HG03095 (cell line): ENCODE measurements around the gene TMEM72.

Source experiments
- ATAC-seq: cut with Tn5 transposase; IDR thresholded peaks from one replicate; pipeline ENCODE4 v1.9.1; 2021; ENCODE audit warnings: moderate library complexity; ENCODE audit not compliant: unreplicated experiment

The TMEM72 gene

DNA sequence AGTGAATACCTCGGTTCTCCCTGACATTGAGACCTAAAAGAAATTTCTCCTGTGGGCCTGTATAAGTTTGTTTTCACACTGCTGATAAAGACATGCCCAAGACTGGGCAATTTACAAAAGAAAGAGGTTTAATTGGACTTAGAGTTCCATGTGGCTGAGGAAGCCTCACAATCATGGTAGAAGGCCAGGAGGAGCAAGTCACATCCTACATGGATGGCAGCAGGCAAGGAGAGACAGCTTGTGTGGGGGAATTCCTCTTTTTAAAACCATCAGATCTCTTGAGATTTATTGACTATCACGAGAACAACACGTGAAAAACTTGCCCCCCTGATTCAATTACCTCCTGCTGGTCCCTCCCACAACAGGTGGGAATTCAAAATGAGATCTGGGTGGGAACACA, 6.7 kb downstream of the TMEM72 start:
- no peak for ATAC-seq

DNA sequence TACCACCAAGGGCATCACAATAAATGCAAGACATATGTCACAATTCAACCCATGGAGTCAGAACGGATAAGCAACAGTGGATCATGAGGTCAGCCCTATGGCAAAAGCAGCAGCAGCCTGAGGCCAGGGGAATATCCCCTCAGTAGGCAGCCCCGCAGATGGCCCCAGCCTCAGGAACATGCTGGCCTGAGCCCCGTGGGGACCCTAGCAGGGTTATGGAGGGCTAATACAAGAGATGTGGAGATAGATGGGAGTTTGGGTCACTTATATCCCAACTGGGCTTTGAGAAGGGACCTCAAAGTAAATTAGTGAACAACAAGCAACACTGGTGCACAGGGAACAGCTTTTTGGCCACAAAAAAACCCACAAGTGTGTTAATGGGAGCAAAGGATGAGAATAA, 9.1 kb downstream of the TMEM72 start:
- no peak for ATAC-seq

DNA sequence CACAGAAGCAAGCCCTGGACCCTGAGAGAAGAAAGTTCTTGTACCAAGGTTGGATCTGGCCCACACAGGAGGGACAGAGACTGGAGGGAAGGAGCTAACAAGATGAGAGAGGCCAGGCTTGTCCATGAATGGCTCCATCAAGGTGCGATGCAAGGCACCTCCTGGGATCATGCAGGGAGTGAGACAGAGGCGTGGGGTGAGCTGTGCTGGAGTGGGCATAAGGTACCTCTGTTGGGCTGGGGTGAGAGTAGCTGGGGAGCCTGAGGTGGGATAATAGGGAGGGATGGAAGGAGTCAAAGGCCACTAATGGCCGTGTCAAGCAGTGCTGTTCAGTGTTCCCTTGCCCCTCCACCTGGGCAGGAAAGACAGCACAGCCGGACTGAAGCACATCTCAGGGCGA, 9.9 kb downstream of the TMEM72 start:
- ATAC-seq: no peak

DNA sequence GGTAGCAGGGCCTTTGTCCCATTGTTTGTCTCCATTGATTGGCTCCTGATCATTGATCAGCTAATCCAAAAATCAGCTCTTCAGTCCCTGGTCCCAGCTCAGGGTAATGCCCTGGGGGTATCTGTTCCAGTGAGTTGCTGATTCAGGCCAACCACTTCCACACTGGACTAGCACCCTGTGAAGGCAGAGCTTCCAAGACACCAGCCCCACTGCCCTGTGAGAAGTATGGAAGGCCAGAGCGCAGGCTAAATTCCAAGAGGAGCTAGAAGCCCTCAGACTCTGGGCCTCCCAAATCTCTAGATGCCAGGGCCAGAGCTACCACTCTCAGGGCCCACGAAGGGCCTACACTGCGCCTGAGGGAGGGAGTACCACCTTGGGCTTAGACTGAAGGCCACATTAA, 10.4 kb downstream of the TMEM72 start:
- ATAC-seq: no peak

DNA sequence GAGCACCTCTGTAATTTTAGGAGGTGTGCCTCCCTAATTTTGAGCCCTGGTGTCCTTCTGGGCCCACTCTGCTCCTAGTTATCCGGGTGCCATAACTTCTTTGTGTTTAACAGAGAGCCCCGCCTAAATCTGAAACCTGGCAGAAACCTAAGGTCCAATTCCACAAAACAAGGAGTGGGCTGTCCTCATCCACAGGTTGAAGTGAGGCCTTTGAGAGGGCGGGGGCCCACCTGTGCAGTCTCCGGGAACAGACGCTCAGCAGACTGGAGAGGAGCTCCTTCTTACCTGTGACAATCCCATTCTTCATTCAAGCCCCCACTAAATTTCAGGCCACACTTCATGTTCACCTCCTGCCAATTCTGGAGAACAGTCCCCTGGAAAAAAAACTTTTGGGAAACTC, 10.9 kb downstream of the TMEM72 start:
- ATAC-seq: no peak

DNA sequence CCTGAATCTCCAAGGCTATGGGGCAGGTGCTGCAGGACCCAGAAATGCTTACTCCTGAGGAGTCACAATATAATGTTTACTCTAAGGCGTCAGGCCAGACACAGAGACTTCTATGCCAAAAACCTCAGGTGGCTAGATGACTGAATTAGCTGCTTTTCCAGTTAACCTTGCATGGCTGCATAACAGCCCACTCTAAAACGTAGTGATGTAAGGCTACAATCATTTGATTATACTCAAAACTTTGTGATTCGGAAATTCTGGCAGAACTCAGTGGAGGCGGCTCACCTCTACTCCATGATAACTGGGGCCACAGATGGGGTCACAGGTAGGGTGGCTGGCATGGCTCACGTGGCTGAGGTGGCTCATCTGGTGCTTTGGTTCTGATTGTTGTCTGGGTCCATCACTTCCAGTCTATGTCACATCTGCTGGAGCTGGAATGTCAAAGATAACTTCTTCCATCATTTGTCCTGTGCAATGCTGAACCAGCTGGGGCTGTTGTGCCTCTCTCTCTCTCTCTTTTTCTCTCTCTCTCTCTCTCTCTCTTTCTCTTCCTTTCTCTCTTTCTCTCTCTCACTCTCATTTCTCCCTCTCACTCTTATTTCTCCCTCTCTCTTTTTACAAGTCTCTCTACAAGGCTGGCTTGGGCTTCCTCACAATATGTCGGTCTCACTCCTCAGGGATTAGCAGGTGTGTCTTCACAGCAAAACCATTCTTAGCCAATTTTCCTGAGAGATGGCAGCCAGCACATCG, 11.8 kb downstream of the TMEM72 start:
- ATAC-seq: no peak

DNA sequence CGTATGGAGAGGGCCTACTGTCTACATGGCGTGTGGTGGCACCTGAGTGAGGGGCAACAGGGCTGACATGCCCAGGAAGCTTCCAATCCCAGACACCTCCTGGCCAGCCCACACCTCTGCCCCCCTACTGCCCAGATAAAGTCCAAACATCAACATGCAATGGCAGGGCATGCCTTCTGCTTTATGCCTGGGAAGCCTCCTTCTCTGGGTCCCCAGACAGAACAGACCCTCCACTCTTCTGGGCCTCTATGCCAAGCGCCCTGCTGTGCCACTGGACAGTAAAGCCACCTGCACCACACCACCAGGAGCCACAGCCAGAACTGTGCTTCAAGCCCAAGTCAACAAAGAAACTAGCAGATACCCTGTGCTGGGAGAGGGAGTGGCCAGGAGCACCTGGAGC, 12.5 kb downstream of the TMEM72 start:
- ATAC-seq: no peak

DNA sequence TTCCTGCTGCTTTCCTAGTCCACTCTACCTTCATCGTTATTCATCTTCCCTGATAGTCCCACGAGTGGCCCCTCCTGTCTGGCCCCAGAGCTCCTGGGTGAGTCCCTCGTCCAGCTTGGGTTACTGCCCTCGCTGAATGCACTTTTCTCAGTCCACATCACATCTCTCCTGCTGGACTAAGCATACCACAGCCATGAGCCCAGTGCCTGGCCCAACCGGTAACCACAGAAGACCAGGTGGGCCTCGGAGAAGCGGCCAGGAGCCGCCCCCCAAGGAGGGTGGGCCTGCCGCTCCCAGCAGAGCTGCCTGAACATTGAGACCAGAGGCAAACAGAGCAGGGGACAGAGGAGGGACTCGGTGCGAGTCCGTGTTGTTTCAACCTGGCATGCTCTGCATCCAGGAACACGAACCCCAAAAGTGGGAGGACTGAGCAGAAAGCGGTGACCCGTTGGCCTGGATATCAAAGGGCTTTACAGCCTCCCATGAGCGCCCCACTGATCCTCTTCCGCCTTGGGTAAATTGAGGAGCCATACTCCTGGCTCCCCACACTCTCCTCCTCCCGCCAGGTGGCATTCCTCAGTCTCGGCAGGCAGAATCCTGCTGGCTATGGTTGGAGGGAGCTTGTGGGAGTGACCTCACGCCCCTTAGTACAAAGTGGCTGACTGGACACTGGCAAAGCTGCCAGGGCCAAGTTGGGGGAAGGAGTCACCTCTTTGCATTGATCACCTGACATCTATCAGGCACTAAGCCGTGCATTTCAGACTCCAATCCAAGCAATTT, 13.3 kb downstream of the TMEM72 start:
- no peak for ATAC-seq

DNA sequence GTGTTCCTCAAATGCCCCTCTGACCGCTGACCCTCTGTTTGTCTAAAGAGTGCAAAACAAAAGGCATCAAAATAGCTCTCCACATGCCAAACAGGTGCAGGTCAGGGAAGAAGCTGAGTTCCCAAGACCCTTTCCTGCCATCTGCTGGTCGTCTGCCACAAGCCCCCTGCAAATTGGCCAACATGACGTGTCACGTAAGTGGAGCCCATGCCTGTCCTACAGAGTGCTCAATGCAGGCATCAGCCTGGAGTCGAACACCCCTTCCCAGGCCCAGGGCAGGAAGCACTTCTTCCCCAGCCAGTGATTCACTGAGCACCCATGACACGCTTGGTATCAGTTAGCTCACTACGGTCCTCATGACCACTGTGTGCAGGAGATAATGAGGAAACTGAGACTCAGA, 14.1 kb downstream of the TMEM72 start:
- ATAC-seq: no peak

DNA sequence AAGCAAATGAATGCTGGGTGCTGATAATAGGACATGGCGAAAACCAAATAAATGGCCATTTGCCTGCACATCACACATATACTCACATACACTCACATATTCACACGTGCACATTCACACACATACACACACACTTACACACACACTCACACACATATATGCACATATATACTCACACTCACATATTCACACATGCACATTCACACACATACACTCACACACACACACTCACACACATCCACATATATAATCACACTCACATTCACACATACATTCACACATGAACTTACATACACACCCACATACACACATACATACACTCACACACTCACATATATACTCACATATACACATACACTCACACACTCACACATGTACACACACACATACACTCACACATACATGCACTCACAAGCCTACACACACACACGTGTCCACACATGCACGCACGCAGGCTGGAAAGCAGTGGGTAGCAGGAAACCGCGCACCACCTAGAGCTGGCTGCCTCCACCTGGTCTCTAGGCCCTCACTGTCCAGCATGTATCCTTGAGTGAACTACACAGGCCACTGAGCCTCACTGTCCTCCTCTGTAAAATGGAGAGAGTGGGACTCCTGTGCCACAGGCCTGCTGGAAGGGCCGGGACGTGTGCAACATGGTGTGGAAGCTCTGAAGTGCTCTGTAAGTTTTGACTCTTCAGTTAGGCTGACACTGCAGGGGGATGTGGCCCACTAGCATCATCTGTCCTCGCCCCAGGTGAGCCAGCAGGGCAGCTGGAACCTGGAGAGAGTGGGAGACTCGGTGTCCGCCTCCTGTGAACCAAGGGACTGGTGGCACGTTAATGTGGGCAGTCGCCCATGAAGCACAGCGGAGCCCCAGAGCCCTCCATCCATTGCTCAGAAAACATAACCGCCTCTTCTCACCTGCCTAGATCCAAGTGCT, 14.9 kb downstream of the TMEM72 start:
- no peak for ATAC-seq

DNA sequence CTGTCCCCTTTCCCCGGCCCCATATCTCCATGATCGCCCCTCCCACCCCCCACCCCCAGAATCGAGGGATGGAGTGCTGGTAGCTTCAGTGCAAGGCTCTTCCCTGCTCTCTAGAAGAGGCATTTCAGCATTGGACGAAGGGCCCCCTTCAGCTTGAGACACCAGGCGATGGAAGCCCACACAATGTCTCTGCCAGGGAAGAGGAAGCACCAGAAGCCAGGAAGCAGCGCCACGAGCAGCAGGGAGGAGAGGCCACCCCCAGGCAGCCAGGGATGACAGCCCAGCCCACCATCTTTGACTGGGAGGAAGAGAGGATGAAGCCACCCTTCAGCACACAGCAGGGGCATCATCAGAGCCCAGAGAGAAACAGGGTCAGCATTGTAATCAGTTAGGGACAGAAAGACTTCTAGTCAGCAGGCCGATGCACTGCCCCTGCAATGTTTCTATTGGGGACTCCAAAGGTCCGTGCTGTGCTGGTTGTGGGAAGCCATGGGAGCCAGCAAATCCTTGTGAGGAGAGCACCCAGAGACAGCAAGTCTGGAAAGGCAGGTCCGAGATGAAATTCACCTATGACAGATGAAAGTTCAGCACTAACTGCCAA, 15.7 kb downstream of the TMEM72 start:
- ATAC-seq: no peak

DNA sequence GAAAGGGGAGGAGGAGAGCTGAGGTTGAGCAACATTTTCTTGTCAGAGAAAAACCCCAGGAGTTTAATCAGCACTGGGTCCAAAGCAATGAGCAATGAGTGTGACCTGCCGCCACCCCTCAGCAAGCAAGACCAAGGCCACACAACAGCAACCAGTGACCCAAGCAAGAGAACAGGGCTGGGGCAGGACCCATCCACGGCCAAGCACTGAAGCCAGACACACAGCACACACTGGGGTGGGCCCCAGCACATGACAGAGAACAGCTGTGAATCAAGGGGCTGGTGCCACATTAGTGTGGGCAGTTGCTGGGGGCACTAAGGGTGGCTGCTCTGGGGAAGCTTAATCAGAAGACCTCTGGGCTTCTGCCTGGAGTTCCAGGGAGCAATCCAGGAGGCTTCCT, 16.2 kb downstream of the TMEM72 start:
- no peak for ATAC-seq

DNA sequence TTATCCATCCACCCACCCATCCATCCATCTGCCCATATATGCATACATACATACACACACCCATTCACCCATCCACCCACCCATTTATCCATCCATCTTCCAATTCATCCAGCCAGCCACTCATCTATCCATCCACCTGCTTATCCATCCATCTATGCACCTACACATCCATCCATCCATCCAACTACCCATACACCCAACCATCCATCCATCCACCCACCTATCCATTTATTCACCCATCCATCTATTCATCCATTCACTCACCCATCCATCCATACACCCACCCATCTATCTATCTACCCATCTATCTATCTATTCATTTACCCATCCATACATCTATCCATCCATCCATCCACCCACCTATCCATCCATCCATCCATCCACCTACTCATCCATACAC, 17.3 kb downstream of the TMEM72 start:
- no peak for ATAC-seq

DNA sequence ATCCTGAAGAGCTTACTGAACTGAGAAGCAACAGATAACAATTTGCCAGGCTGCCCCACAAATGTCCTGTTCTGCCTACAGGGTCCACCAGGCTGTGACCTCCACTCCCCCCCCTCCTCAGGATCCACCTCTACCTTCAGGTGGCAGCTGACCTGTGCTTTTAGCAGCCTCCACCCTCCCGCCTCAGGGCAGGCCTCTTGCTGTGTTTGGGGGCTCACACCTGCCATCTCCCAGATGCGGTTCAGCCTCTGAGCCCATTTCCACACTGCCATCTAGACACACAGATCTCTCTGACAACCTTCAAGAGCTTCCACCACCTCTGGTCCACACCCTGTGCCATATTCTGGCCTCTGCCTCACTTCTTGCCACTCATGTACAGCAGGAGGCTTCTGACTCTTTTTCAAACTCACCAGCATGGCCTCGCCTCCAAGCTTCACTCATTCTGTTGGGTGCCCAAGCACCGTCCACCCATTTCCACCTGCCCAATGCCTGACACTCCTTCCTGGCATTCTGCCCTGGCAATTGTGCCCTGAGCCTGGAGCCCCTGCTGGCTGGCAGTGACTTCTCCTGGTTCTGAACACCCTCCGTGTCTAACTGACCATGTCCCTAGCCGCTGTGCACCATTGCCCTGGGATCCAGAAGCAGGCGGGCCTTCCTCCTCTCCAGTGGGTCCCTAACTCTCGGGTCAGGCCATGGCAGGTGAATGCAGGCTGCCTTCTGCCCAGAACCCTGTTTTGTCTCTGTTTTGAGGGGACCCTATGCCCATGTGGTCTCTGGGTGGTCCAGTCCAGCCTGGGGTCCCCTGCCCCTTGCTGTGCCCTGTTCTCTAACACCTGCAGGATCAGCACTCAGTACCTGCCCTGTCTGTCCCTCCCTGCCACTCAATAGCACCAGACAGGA, 18.5 kb downstream of the TMEM72 start:
- no peak for ATAC-seq

DNA sequence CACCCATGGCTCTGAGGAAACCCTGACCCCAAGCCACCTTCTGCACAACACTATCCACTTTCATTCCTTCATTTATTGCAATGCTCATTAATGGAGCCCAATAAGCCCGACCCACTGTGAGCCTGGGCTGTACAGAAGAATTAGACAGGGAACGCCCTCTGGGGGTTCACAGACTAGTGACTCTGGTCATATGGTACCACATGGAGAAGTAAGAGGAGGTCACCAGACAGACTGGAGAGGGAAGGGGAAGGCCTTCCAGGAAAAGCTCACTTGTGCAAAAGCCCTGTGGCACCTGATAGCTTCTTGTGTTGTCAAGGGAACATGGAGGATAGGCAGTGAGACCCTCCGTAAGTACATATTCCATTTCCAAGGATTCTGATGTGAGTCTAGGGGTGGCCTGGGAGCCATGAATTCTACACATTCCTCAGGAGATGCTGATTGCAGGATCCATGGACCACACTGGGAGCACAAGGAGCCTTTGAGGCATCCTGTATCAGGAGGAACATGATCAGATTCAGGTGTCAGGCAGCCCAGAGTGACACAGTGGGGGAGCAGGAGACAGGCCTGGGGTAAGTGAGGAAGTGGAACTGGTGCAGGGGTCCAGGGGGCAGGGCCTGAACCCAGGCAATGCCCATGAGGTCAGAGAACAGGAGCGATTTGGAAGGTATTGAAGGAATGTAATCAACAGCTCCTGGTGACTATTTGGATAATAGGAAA, 19.9 kb downstream of the TMEM72 start:
- no peak for ATAC-seq

DNA sequence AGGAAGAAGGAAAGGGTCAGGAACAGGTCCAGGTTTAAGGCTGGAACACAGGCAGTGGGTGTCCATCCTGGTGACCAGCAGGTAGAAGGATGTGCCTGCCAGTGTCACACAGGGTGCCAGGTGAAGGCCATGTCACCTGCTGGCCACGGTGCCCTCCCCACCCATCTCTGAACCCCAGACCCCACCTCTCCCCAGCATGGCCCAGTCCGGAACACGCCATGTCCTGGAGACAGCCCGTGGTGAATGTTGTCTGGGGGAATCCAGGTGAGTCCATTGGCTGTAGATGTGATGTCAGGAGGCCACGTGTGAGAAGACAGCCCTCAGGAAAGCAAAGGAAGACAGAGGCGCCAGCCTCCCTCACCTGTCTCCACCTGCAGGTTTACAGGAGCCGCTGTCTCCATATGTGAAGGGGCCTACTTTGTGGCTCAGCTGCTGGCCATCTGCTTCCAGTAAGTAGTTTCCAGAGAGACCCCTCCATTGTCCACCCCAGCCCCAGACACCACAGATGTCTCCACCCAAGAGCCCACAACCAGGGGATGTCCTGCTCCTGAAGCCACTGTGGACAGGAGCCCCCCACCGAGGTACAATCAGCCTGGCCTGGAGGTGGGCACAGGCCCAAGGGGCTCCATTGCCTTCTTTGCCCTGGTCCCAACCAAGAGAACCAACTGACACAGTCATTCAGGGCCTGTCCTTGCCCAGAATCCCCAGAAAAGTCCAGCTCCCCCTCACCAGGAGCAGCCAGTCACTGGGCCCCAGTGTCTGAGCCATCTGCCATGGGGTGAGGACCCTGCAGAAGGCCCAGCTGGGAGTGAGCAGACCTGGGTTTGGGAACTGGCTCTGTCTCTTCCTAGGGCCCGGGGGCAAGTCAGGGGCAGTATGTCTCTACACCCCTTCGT, 20.7 kb downstream of the TMEM72 start:
- ATAC-seq: no peak

DNA sequence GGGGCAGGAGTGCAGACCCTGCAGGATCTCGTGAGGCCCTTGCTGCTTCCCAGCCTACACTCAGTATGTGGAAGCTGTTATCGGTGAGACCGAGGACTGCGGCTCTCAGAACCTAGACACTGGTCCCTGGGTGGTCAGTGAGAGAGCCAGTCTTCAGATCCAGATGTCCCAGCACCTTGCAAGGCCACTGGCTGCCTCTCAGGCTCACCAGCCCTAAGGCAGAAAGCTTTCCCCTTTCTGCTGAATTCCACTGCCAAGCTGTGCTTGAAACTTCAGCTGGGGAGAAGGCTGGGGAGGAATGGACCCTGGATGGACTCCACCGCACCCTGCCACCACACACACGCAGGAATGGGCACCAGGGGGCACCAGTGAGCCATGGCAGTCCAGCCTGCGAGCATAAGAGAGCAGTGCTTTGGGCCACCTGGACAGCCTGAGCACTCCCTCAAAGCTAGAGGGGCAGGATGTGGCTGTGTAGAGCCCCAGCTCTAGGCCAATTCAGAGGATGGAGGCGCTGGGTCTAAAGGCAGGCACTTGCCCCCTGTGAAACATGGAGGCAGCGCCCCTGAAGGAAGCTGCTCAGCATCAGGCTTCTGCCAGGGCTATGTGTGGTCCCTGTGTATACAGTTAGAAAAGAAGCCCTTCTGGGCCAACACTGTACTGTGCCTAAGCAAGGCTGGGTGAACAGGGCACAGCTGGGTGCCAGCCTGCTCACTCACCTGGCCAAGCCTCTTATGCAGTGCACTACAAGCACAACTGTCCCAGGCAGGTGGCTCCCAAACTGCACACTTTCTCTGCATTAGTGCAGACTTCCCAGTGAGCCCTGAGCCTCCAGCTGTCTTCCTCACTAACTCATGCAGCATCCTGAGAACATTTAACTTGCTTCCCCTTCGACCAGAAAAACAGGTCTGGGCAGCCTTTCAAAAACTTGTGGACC, 21.6 kb downstream of the TMEM72 start:
- ATAC-seq: peak; percentile 98
